Keratinocyte (primary cell): ENCODE measurements around the gene STK11. TPM values are rescaled to one million over a fixed set of nuclear protein-coding genes. Genes with fewer than 3 reads are reported as not detected.

ENCODE experiments used
- DNase-seq: peaks from one replicate; pipeline ENCODE4 v3.0.0-alpha.2; 2011; ENCODE audit warnings: low read depth, missing footprints, low spot score
- FAIRE-seq: peaks from 2 replicates; lab custom pipeline; 2011; peaks lifted over from hg19 to GRCh38; lab: Jason Lieb, UNC
- H2AFZ ChIP-seq: 2 replicates; pipeline ENCODE4 v1.6.0; 2012; ENCODE audit warnings: low read length, control low read depth, inconsistent platforms; ENCODE audit not compliant: control insufficient read depth
- H3K27ac ChIP-seq: 2 replicates; pipeline ENCODE4 v1.5.1; 2011; ENCODE audit warnings: low read length; ENCODE audit not compliant: control insufficient read depth, insufficient read depth
- H3K27me3 ChIP-seq: 3 replicates; pipeline ENCODE4 v1.6.0; 2011; ENCODE audit warnings: low read length; ENCODE audit not compliant: control insufficient read depth, insufficient read depth; ENCODE audit errors: extremely low read depth
- H3K36me3 ChIP-seq, 2 experiments: 2 replicates in 1 of 2; 3 replicates in 1 of 2; pipeline ENCODE4 v1.5.1; 2011; ENCODE audit warnings: low read length in 2 of 2, mild to moderate bottlenecking in 1 of 2; ENCODE audit not compliant: control insufficient read depth in 2 of 2, insufficient read depth in 2 of 2; ENCODE audit errors: extremely low read depth in 1 of 2
- H3K4me1 ChIP-seq: 3 replicates; pipeline ENCODE4 v1.5.1; 2011; ENCODE audit warnings: low read length; ENCODE audit not compliant: control insufficient read depth, insufficient read depth; ENCODE audit errors: extremely low read depth
- H3K4me2 ChIP-seq: 3 replicates; pipeline ENCODE4 v1.6.0; 2011; ENCODE audit warnings: low read depth, low read length; ENCODE audit not compliant: control insufficient read depth, insufficient read depth; ENCODE audit errors: extremely low read depth
- H3K4me3 ChIP-seq, 3 experiments: fragments of 200-600 bp in 1 of 3; sonication (generic) in 1 of 3; 2 replicates in 2 of 3; 3 replicates in 1 of 3; pipeline ENCODE4 v1.5.1; 2011 to 2016; ENCODE audit warnings: low read length in 3 of 3, mild to moderate bottlenecking in 3 of 3, control low read depth in 2 of 3, inconsistent platforms in 1 of 3, low read depth in 1 of 3, mixed read lengths in 1 of 3, mixed run types in 1 of 3, moderate library complexity in 1 of 3; ENCODE audit not compliant: control insufficient read depth in 2 of 3, insufficient read depth in 2 of 3; ENCODE audit errors: extremely low read depth in 1 of 3
- H3K79me2 ChIP-seq: 2 replicates; pipeline ENCODE4 v1.6.0; 2012; ENCODE audit warnings: low read length; ENCODE audit not compliant: control insufficient read depth, insufficient read depth
- H3K9ac ChIP-seq: 3 replicates; pipeline ENCODE4 v1.6.0; 2011; ENCODE audit warnings: low read length; ENCODE audit not compliant: control insufficient read depth, insufficient read depth; ENCODE audit errors: extremely low read depth
- H3K9me1 ChIP-seq: 3 replicates; pipeline ENCODE4 v1.6.0; 2011; ENCODE audit warnings: low read length; ENCODE audit not compliant: control insufficient read depth, insufficient read depth; ENCODE audit errors: extremely low read depth
- H3K9me3 ChIP-seq: 2 replicates; pipeline ENCODE4 v1.5.1; 2012; ENCODE audit warnings: low read depth, low read length; ENCODE audit not compliant: control insufficient read depth
- H4K20me1 ChIP-seq: 3 replicates; pipeline ENCODE4 v1.6.0; 2011; ENCODE audit warnings: low read length; ENCODE audit not compliant: control insufficient read depth, insufficient read depth; ENCODE audit errors: extremely low read depth
- CTCF ChIP-seq, 3 experiments: IDR thresholded peaks in 1 of 3; conservative IDR thresholded peaks in 1 of 3; optimal IDR thresholded peaks in 1 of 3; 2 replicates in 2 of 3; 3 replicates in 1 of 3; pipeline versions ENCODE3 to v1.5.1; 2011; ENCODE audit warnings: low read length in 3 of 3, mild to moderate bottlenecking in 3 of 3, moderate library complexity in 2 of 3, control low read depth in 1 of 3, inconsistent platforms in 1 of 3; ENCODE audit not compliant: insufficient read depth in 2 of 3; ENCODE audit errors: extremely low read depth in 1 of 3
- EZH2 ChIP-seq: IDR thresholded peaks from one replicate; pipeline ENCODE4 v1.6.1; 2012; ENCODE audit warnings: inconsistent platforms, mild to moderate bottlenecking, low read length, moderate library complexity
- dilution Hi-C: fragments of 300-500 bp; cut with MboI; formaldehyde crosslinking; loops from one replicate; pipeline ENCODE4 v1.7.0; 2020; ENCODE audit warnings: low sequenced_read_pairs; ENCODE audit not compliant: extremely low pct_ligation_motif_present
- polyA plus RNA-seq, 5 experiments: library from polyadenylated mRNA; depleted of rRNA in 3 of 5; stranded (reverse) in 3 of 5; stranded (forward) in 1 of 5; unstranded in 1 of 5; fragments of >200 nt; gene quantifications; 1 replicate in 1 of 5; 2 replicates in 3 of 5; 3 replicates in 1 of 5; pipeline versions ENCODE4 v1.2.1 to v1.2.3, GENCODE V29; 2011 to 2012; ENCODE audit warnings: missing spikeins in 2 of 5, low read depth in 1 of 5, low replicate concordance in 1 of 5

Gene STK11
- polyA plus RNA-seq, 1 donor (not counting 4 experiments of a cell fraction or from before 2014, with no cell fraction given) = 24.6 TPM

GRCh38 chr19:1224047-1224825, 18.7 kb downstream of the STK11 start:
- no peaks in the 10 kb centered on the region for H3K9me1 ChIP-seq
- H3K27me3 ChIP-seq = no peaks in the 10 kb centered on the region
- no peak for TF ChIP-seq EZH2
- no peak for TF ChIP-seq CTCF (optimal IDR thresholded peaks at IDR 0.05 in 1 of 3, IDR thresholded peaks at IDR 0.05 in 1 of 3, conservative IDR thresholded peaks at IDR 0.05 in 1 of 3; ENCODE audit: extremely low read depth in 1 of 3, insufficient read depth in 2 of 3, low read length in 3 of 3)
- DNase-seq (no peak), FAIRE-seq (no peak)
- H3K36me3 ChIP-seq = peaks cover 20 to 27% of the 10 kb centered on the region in 2 experiments
- dilution Hi-C loops = no loop called here
- H3K79me2 ChIP-seq = peaks cover 6% of the 10 kb centered on the region
- H3K9ac ChIP-seq = no peak overlapping the region
- no peak overlapping the region for H3K27ac ChIP-seq
- H3K4me3 ChIP-seq = no peak overlapping the region
- H3K4me1 ChIP-seq = no peaks in the 10 kb centered on the region
- H3K4me2 ChIP-seq = no peak overlapping the region
- no peaks in the 10 kb centered on the region for H3K9me3 ChIP-seq
- no peak overlapping the region for H2AFZ ChIP-seq
- no peaks in the 10 kb centered on the region for H4K20me1 ChIP-seq

- H3K27ac ChIP-seq = no peak overlapping the region
- no peaks in the 10 kb centered on the region for H4K20me1 ChIP-seq
- peaks cover 5% of the 10 kb centered on the region for H3K79me2 ChIP-seq
- no peaks in the 10 kb centered on the region for H3K4me1 ChIP-seq
- H3K27me3 ChIP-seq = no peaks in the 10 kb centered on the region
- no peaks in the 10 kb centered on the region for H3K9me3 ChIP-seq
- H3K4me2 ChIP-seq = no peak overlapping the region
- DNase-seq = no peak
- FAIRE-seq = no peak
- no peaks in the 10 kb centered on the region for H3K9me1 ChIP-seq
- no peak overlapping the region for H3K9ac ChIP-seq
- H2AFZ ChIP-seq = no peak overlapping the region
- H3K36me3 ChIP-seq = peaks cover 20 to 27% of the 10 kb centered on the region in 2 experiments
- dilution Hi-C loops = no loop called here
- H3K4me3 ChIP-seq = no peak overlapping the region
- TF ChIP-seq CTCF (optimal IDR thresholded peaks at IDR 0.05 in 1 of 3, IDR thresholded peaks at IDR 0.05 in 1 of 3, conservative IDR thresholded peaks at IDR 0.05 in 1 of 3; ENCODE audit: extremely low read depth in 1 of 3, insufficient read depth in 2 of 3, low read length in 3 of 3) = no peak
- TF ChIP-seq EZH2 = no peak
These were observed 19.3 kb downstream of the STK11 start for GRCh38 chr19:1224847-1225246.
